WTC11 (cell line): ENCODE measurements around the gene MMP24. TPM values are rescaled to one million over a fixed set of nuclear protein-coding genes. Genes with fewer than 3 reads are reported as not detected.

ENCODE experiments used
- ATAC-seq: fragments of 200-7000 bp; cut with Tn5 transposase; 2 replicates; pipeline ENCODE4 v1.10.0; 2021; ENCODE audit warnings: mild to moderate bottlenecking, moderate library complexity
- CTCF ChIA-PET: fragments of 300-600 bp; sonication (Branson Sonifier 250); formaldehyde crosslinking; loops from one replicate; lab custom pipeline; 2021; ENCODE audit warnings: antibody characterized with exemption; lab: Charles Lee
- POLR2A ChIA-PET: fragments of 350-600 bp; sonication (Branson Sonifier 250); formaldehyde crosslinking; loops from one replicate; lab custom pipeline; 2021; ENCODE audit warnings: antibody characterized with exemption; lab: Charles Lee
- DNase-seq: peaks from one replicate; pipeline ENCODE4 v3.0.0; 2021; ENCODE audit warnings: low spot score
- H3K27ac Mint-ChIP-seq: 2 replicates; pipeline ENCODE4 v1.8.0; 2021; ENCODE audit warnings: mixed read lengths
- H3K27me3 Mint-ChIP-seq: 2 replicates; pipeline ENCODE4 v1.8.0; 2021; ENCODE audit warnings: low read depth, mild to moderate bottlenecking, moderate library complexity, mixed read lengths
- H3K36me3 Mint-ChIP-seq: 2 replicates; pipeline ENCODE4 v1.8.0; 2021; ENCODE audit warnings: mixed read lengths
- H3K4me1 Mint-ChIP-seq: 2 replicates; pipeline ENCODE4 v1.8.0; 2022; ENCODE audit warnings: mixed read lengths
- H3K4me3 Mint-ChIP-seq: 2 replicates; pipeline ENCODE4 v1.8.0; 2021; ENCODE audit warnings: mild to moderate bottlenecking, moderate library complexity, mixed read lengths
- H3K9me3 Mint-ChIP-seq: 2 replicates; pipeline ENCODE4 v1.8.0; 2021; ENCODE audit warnings: mixed read lengths
- ATF1 ChIP-seq: sonication (generic); formaldehyde crosslinking; IDR thresholded peaks from 2 replicates; pipeline ENCODE4 v1.8.1; 2023; ENCODE audit warnings: mild to moderate bottlenecking, moderate library complexity, missing genetic modification reagents
- ATF2 ChIP-seq: sonication (generic); formaldehyde crosslinking; IDR thresholded peaks from 2 replicates; pipeline ENCODE4 v1.8.1; 2022; ENCODE audit warnings: low read depth, missing genetic modification reagents, borderline replicate concordance
- E2F4 ChIP-seq: sonication (generic); formaldehyde crosslinking; IDR thresholded peaks from 2 replicates; pipeline ENCODE4 v1.8.1; 2022; ENCODE audit warnings: low read depth, mild to moderate bottlenecking, moderate library complexity, missing genetic modification reagents, borderline replicate concordance
- E2F5 ChIP-seq: sonication (generic); formaldehyde crosslinking; IDR thresholded peaks from 2 replicates; pipeline ENCODE4 v1.8.1; 2022; ENCODE audit warnings: mild to moderate bottlenecking, moderate library complexity, missing genetic modification reagents
- FOXJ3 ChIP-seq: sonication (generic); formaldehyde crosslinking; IDR thresholded peaks from 2 replicates; pipeline ENCODE4 v1.9.0; 2021; ENCODE audit warnings: missing genetic modification reagents, mild to moderate bottlenecking, borderline replicate concordance
- FOXK1 ChIP-seq: sonication (generic); formaldehyde crosslinking; IDR thresholded peaks from 2 replicates; pipeline ENCODE4 v1.8.0; 2022; ENCODE audit warnings: mild to moderate bottlenecking, moderate library complexity, missing genetic modification reagents
- GRHL2 ChIP-seq: fragments of 250-450 bp; sonication (Bioruptor Pico); IDR thresholded peaks from 2 replicates; pipeline ENCODE4 v1.8.0; 2022; ENCODE audit warnings: mild to moderate bottlenecking, moderate library complexity; ENCODE audit not compliant: insufficient replicate concordance, severe bottlenecking
- GTF2I ChIP-seq: fragments of 250-450 bp; sonication (Bioruptor Pico); conservative IDR thresholded peaks from 2 replicates; pipeline ENCODE4 v1.4.0; 2021; ENCODE audit warnings: mild to moderate bottlenecking
- IRF1 ChIP-seq: sonication (generic); formaldehyde crosslinking; IDR thresholded peaks from 2 replicates; pipeline ENCODE4 v1.8.0; 2023; ENCODE audit warnings: missing genetic modification reagents
- JAZF1 ChIP-seq: fragments of 250-450 bp; sonication (Bioruptor Pico); IDR thresholded peaks from 2 replicates; pipeline ENCODE4 v1.9.0; 2021; ENCODE audit warnings: moderate library complexity, mild to moderate bottlenecking, inconsistent platforms
- PRRX2 ChIP-seq: fragments of 250-450 bp; sonication (Bioruptor Pico); IDR thresholded peaks from 2 replicates; pipeline ENCODE4 v1.8.0; 2021; ENCODE audit warnings: mild to moderate bottlenecking
- RELA ChIP-seq: sonication (generic); formaldehyde crosslinking; IDR thresholded peaks from 2 replicates; pipeline ENCODE4 v1.8.1; 2022; ENCODE audit warnings: missing genetic modification reagents, mild to moderate bottlenecking, borderline replicate concordance
- RORB ChIP-seq: fragments of 250-450 bp; sonication (Bioruptor Pico); IDR thresholded peaks from 2 replicates; pipeline ENCODE4 v1.9.0; 2021; ENCODE audit warnings: mild to moderate bottlenecking
- SOX15 ChIP-seq: fragments of 250-450 bp; sonication (Bioruptor Pico); IDR thresholded peaks from 2 replicates; pipeline ENCODE4 v1.9.0; 2021; ENCODE audit warnings: mild to moderate bottlenecking
- TEAD4 ChIP-seq: sonication (generic); formaldehyde crosslinking; IDR thresholded peaks from 2 replicates; pipeline ENCODE4 v1.8.0; 2022; ENCODE audit warnings: mild to moderate bottlenecking, missing genetic modification reagents
- ZNF317 ChIP-seq: sonication (generic); formaldehyde crosslinking; IDR thresholded peaks from 2 replicates; pipeline ENCODE4 v1.8.1; 2023; ENCODE audit warnings: low read depth, mild to moderate bottlenecking, moderate library complexity, missing genetic modification reagents, borderline replicate concordance
- ZNF416 ChIP-seq: fragments of 250-450 bp; sonication (Bioruptor Pico); IDR thresholded peaks from 2 replicates; pipeline ENCODE4 v1.9.0; 2021; ENCODE audit warnings: mild to moderate bottlenecking, inconsistent platforms
- ZNF671 ChIP-seq: fragments of 250-450 bp; sonication (Bioruptor Pico); IDR thresholded peaks from 2 replicates; pipeline ENCODE4 v1.8.0; 2021; ENCODE audit warnings: mild to moderate bottlenecking
- total RNA-seq: library from RNA; stranded (reverse); gene quantifications from 3 replicates; pipeline ENCODE4 v1.2.3, GENCODE V29; 2021
- TF ChIP-seq, protein P1 (sequence below): fragments of 250-450 bp; sonication (Bioruptor Pico); IDR thresholded peaks from 2 replicates; pipeline ENCODE4 v1.9.0; 2021; ENCODE audit warnings: mild to moderate bottlenecking, borderline replicate concordance
- TF ChIP-seq, protein P2 (sequence below): fragments of 250-450 bp; sonication (Bioruptor Pico); IDR thresholded peaks from 2 replicates; pipeline ENCODE4 v1.9.0; 2021; ENCODE audit warnings: mild to moderate bottlenecking
- TF ChIP-seq, protein P3 (sequence below): sonication (generic); formaldehyde crosslinking; IDR thresholded peaks from 2 replicates; pipeline ENCODE4 v1.8.1; 2023; ENCODE audit warnings: mild to moderate bottlenecking, missing genetic modification reagents, moderate library complexity
- TF ChIP-seq, protein P4 (sequence below): sonication (generic); formaldehyde crosslinking; IDR thresholded peaks from 2 replicates; pipeline ENCODE4 v1.8.1; 2022; ENCODE audit warnings: mild to moderate bottlenecking, missing genetic modification reagents, moderate library complexity, borderline replicate concordance

Gene MMP24
- total RNA-seq, 1 experiment from 2014 or later, result 16.8 TPM

DNA sequence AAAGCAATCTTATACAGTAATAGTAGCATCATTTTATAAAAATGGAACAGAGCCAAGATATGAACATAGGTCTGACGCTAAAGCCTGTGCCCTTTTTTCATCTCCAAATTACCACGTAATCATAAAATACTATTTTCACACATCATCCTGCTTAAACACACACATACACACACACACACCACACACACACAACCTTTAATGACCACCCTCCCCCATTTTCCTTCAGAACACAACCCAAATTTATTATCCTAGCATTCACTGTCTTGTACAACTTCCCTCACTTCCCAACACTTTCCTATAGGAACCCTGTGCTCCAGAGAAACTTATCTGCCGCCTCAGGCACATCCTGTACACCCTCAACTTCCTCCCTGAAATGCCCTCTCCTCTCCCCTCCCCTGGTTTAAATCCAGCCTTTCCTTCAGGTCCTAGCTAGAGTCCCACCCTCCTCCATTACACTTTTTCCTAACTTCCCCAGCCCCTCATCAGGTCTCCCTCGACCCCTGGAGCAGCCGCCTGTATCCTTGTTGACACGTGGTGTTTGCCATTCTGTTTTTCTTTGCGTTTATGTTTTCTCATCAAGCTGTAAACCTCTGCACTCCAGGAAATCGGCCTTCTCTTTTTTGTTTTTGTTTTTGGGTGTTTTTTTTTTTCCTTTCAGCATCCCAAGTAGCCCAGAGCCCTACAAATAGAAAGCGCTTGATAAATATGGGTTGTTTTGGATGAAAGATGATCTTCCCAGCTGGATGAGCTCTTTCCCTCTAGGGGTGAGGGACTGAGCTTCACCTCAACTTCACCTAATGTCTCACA lies 968 bp upstream of the MMP24 start (continued):
- no peak for TF ChIP-seq ZNF671 (CRISPR knock-in tag)
- no peak for TF ChIP-seq ATF2 (CRISPR knock-in tag)
- TF ChIP-seq, protein P1, sequence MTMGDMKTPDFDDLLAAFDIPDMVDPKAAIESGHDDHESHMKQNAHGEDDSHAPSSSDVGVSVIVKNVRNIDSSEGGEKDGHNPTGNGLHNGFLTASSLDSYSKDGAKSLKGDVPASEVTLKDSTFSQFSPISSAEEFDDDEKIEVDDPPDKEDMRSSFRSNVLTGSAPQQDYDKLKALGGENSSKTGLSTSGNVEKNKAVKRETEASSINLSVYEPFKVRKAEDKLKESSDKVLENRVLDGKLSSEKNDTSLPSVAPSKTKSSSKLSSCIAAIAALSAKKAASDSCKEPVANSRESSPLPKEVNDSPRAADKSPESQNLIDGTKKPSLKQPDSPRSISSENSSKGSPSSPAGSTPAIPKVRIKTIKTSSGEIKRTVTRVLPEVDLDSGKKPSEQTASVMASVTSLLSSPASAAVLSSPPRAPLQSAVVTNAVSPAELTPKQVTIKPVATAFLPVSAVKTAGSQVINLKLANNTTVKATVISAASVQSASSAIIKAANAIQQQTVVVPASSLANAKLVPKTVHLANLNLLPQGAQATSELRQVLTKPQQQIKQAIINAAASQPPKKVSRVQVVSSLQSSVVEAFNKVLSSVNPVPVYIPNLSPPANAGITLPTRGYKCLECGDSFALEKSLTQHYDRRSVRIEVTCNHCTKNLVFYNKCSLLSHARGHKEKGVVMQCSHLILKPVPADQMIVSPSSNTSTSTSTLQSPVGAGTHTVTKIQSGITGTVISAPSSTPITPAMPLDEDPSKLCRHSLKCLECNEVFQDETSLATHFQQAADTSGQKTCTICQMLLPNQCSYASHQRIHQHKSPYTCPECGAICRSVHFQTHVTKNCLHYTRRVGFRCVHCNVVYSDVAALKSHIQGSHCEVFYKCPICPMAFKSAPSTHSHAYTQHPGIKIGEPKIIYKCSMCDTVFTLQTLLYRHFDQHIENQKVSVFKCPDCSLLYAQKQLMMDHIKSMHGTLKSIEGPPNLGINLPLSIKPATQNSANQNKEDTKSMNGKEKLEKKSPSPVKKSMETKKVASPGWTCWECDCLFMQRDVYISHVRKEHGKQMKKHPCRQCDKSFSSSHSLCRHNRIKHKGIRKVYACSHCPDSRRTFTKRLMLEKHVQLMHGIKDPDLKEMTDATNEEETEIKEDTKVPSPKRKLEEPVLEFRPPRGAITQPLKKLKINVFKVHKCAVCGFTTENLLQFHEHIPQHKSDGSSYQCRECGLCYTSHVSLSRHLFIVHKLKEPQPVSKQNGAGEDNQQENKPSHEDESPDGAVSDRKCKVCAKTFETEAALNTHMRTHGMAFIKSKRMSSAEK (CRISPR knock-in tag), result no peak
- no peak for TF ChIP-seq FOXK1 (CRISPR knock-in tag)

DNA sequence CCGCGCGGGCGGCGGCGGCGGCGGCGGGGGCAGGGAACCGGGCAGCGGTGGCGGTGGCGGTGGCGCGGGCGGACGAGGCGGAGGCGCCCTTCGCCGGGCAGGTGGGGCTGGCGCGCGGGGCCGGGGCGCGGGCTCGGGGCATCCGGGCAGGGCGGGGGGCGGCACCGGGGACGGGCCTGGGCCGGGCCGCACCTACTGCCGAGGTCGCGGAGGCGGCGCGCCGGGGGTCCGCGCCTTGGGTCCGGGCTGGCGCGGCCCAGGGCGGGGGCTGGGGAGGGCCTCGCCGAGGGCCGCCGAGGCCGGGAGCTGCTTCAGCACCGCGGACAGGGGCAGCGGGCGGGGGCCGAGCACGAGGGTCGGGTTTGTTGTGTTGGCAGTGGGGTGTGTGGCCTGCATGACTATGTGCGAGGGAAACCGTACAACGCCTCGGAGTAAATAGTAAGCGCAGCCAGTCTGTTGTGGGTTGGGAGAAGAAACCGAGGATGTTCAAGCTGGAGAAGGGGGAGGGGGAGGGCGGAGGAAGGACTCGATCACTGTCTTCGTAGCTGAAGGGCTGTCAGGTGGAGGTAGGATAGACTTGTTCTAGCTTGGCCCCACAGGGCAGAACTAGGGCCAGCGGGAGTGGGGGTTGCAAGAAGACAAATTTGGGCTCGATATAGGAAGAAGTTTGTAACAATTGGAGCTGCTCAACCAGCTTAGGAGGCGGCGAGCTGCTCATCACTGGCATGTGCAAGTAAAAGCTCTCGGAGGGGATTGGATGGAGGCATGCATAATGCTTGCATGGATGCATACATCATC lies 593 bp downstream of the MMP24 start:
- Mint-ChIP-seq H3K36me3 (no peaks in the 10 kb centered on the region), H3K9me3 (peaks cover 5% of the 10 kb centered on the region), H3K4me1 (peaks cover 15% of the 10 kb centered on the region), H3K27ac (no peak overlapping the region), H3K4me3 (peak overlapping the region; percentile 71), H3K27me3 (peaks cover 28% of the 10 kb centered on the region)
- ATAC-seq (peak; percentile 76), DNase-seq (peak; percentile 79)
- ChIA-PET CTCF (interaction anchor here (0.8 to 2.2 kb wide), 8 partner anchors 37 to 208 kb away, joined by 3 to 9 read pairs (median 6); partner anchors contain the start of gene EDEM2), POLR2A (interaction anchor here (0.6 to 3.0 kb wide), 7 partner anchors 9 to 110 kb away, joined by 3 to 15 read pairs (median 4); no protein-coding TSS in a partner anchor)
- TF ChIP-seq TEAD4 (CRISPR knock-in tag) (peak; percentile 86), SOX15 (CRISPR knock-in tag) (no peak), ZNF317 (CRISPR knock-in tag) (no peak), JAZF1 (CRISPR knock-in tag) (no peak), PRRX2 (no peak), FOXJ3 (CRISPR knock-in tag) (no peak), E2F5 (CRISPR knock-in tag) (0 out of 2 replicates have a peak, but pooled peaks have one; percentile 33), E2F4 (CRISPR knock-in tag) (peak; percentile 43; the same call in 1 of the 2 replicates), ZNF416 (CRISPR knock-in tag) (no peak), ATF1 (CRISPR knock-in tag) (no peak; the same call in 1 of the 2 replicates), GTF2I (CRISPR knock-in tag) (no peak), GRHL2 (CRISPR knock-in tag) (no peak), RORB (CRISPR knock-in tag) (no peak), RELA (CRISPR knock-in tag) (no peak; the same call in 1 of the 2 replicates), IRF1 (CRISPR knock-in tag) (peak; percentile 81; the same call in 1 of the 2 replicates)
- TF ChIP-seq, protein P2, sequence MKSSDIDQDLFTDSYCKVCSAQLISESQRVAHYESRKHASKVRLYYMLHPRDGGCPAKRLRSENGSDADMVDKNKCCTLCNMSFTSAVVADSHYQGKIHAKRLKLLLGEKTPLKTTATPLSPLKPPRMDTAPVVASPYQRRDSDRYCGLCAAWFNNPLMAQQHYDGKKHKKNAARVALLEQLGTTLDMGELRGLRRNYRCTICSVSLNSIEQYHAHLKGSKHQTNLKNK (CRISPR knock-in tag), result no peak
- TF ChIP-seq, protein P3, sequence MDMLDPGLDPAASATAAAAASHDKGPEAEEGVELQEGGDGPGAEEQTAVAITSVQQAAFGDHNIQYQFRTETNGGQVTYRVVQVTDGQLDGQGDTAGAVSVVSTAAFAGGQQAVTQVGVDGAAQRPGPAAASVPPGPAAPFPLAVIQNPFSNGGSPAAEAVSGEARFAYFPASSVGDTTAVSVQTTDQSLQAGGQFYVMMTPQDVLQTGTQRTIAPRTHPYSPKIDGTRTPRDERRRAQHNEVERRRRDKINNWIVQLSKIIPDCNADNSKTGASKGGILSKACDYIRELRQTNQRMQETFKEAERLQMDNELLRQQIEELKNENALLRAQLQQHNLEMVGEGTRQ (CRISPR knock-in tag), result 0 out of 2 replicates have a peak, but pooled peaks have one; percentile 21
- TF ChIP-seq, protein P4, sequence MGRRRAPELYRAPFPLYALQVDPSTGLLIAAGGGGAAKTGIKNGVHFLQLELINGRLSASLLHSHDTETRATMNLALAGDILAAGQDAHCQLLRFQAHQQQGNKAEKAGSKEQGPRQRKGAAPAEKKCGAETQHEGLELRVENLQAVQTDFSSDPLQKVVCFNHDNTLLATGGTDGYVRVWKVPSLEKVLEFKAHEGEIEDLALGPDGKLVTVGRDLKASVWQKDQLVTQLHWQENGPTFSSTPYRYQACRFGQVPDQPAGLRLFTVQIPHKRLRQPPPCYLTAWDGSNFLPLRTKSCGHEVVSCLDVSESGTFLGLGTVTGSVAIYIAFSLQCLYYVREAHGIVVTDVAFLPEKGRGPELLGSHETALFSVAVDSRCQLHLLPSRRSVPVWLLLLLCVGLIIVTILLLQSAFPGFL (CRISPR knock-in tag), result no peak
